ENCODE results near the gene SERPINB7.
"Not testable (repeated sequence)": the region's sequence is repeated elsewhere in the genome, so short reads cannot be mapped to it uniquely, and the experiment has no call there.

SERPINB7 gene, protein sequence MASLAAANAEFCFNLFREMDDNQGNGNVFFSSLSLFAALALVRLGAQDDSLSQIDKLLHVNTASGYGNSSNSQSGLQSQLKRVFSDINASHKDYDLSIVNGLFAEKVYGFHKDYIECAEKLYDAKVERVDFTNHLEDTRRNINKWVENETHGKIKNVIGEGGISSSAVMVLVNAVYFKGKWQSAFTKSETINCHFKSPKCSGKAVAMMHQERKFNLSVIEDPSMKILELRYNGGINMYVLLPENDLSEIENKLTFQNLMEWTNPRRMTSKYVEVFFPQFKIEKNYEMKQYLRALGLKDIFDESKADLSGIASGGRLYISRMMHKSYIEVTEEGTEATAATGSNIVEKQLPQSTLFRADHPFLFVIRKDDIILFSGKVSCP

DNA sequence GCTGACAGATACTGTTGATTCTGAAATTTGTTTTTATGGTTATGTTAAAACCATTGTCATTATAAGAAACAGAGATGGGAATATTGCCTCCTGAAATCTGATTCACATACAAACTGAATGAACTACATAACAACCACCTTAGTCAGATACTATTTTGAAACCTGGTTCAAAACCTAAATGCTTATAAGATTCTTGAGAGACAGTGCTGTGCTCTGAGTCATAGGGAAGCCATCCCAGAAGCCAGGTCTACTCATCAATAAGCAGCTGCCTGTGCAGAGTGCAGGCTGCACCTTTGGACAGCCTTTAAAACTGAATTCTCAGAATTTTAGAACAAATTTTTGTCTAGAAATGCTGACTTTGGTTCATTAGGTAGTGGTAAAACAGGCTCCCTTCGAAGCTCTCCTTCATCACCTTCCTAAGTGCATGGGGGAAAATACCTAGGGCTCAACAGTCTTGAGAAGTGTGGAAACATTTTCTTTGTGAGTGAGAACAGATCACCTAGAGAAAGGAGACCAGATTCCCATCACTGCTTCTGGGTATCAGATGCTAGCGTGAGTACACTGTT is at the start of gene SERPINB7:
TSS of gene SERPINB7 (plus strand) at position 253 of the 565 bp plus-strand sequence. CDS start 6,955 bp downstream, outside the sequence.
- no peak for DNase-seq

DNA sequence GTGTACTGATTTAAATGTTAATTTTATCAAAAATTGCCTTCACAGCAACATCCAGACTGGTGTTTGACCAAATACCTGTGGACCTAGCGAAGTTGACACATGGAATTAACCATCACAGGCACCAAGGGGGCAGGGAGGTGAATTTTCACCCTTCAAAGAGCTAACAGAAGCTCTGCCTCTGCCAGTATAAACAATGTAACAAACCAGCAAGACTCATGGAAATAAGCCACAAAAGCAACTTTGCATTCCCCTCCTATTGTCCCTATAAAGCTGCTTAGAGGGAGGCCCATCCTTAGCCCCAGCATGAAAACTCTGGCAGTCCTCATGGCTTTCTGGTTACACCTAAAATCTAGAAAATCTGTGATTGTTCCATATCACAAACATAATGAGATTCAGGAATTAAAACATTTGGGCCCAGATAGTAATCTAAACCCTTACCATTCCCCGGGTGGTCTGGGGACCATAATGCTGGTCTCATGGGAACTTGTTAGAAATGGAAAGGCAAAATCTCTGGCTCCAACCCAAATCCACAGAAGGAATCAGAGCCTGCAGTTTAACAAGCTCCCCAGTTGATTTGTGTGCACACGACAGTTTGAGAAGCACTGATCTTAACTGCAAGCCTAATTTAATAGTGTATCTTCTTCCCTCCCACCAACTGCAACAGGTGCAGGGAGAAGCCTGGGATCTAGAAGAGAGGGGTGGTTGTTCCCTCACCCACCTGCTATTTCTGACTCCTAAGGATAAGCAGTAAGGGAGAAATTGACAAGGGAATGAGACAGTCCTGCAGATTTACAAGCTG is 49.3 kb upstream of the SERPINB7 start:
- no peak for DNase-seq

DNA sequence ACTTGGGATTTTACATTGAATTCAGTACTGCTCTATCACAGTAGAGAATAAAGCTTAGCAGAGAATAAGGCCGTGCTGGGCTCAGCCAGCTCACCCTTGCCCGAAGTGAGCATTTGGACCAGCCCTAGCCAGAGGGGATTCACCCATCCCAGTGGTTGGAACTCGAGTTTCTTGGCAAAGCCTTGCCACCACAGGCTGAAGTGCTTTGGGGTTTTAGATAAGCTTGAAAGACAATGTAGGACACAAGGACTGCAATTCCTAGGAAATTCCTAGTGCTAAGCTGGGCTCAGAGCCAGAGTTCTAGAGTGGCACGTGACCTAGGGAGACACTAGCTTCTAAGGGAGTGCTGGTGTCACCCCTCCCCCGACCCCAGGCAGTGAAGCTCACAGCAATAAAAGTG is 44.4 kb upstream of the SERPINB7 start:
- no peak for DNase-seq

DNA sequence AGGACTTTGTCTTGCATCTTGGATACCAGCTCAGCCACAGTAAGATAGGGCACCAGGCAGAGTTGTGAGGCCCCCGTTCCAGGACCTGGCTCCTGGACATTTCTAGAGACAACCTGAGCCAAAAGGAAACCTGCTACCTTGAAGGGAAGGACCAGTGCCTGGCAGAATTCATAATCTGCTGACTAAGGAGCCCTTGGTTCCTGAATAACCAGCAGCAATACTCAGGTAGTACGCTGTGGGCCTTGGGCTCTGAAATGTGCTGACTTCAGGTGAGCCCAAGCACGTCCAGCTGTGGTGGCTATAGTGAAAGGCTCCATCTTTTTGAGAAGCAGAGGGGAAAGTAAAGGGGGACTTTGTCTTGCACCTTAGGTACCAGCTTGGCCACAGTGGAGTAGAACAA is 44.0 kb upstream of the SERPINB7 start:
- DNase-seq = no peak

DNA sequence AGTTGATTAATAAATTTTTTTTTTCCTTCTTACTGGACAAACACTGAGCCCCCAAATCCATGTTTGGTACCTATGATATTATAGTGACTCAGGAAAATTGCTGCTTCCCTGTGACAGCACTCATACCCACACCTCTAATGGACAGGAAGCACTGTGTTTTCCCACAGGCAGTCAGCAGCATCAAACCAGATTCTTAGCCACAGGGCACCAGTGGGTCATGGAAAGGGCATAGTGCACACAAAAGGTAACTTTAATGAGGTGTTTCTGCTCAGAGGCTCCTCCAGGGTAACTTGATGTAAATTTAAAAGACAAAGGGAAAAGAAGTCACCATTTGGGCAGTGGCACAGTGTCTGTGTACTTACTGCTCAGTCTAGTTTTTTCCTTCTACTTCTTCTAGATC is 38.3 kb upstream of the SERPINB7 start:
- DNase-seq = no peak

DNA sequence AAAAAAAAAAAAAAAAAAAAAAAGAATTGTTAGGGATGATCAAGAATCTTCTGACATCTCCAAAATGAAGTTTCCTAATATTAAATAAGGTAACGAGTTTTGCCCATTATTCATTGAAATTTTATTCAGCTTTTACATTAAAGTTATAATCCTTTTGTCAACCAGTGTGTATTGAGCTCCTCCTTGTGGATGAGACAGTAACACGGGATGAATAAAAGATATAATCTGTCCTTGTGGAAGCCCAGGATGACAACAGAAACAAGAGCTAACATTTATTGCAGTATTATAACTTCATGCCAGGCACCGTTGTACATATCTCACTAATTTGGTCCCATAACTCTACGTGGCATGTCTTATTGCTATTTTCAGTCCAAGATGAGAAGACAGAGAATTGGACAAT is 33.4 kb upstream of the SERPINB7 start:
- DNase-seq = no peak

DNA sequence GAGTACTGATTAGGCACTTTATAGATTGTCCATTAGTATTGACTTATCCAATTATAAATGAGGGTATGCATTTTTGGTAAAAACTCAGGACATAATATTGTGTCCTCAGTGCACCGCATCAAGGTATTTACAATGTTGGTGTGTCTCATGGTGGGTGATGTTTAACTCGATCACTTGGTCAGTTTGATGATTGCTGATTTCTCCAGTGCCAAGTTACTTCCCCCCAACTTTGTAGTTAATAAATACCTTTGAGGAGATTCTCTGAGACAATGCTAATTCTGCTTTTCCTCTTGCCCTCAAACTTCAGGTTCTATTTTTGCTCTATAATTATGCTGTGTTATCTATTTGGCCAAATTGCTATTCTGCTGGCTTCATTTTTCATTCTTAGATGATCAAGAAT is 28.2 kb upstream of the SERPINB7 start:
- DNase-seq = no peak

DNA sequence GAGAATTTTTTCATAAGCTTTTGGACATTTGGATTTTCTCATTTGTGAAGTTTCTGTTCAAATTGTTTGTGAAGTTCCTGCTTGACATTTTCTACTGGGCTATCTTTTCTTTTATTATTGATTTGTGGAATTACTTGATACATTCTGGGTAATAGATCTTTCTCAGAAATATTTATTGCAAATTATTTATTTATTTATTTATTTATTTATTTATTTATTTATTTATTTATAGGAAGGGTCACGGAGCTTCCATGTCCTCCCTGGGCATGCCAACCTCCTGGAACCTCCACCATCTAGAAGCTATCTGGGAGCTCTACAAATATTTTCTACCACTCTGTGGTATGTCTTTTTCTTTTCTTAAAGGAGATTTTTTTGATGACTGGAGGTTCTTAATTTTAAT is 25.7 kb upstream of the SERPINB7 start:
- no peak for DNase-seq

DNA sequence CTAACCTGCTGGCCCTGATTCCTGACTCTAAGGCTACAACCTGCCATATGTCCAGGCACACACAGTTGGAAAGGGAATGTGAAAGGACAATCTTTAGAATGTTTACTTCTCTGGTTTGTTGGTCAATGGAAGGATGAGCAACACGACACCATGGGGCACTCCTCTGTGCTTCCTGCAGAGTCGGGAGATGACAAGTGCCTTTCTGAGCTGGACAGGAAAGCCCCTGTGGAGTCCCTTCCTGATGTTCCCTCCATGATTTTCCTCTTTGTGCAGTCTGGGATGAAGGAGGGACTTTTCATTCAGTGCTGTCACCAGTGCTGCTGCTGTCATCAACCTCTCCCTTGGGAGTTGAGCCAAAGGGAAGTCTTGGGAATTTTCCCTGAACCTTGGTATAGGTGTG is 22.6 kb upstream of the SERPINB7 start:
- no peak for DNase-seq

DNA sequence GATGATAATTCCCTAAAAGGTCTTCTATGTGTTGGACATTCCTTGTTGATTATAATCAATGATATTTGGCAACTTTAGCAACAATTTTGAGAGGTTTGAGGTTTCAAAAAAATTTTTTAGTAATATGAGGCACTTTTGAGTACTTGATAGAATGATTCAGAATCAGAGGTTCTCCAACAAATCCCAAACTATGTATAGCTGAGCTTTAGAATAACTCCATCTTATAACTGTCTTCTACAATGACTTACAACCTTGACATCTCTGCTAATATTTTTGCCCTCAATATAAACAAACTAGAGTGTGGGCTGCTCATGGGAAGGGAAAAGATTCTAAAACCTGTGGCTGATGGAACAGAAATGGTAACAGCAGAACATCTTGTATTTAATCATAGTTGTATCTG is 21.5 kb upstream of the SERPINB7 start:
- no peak for DNase-seq

DNA sequence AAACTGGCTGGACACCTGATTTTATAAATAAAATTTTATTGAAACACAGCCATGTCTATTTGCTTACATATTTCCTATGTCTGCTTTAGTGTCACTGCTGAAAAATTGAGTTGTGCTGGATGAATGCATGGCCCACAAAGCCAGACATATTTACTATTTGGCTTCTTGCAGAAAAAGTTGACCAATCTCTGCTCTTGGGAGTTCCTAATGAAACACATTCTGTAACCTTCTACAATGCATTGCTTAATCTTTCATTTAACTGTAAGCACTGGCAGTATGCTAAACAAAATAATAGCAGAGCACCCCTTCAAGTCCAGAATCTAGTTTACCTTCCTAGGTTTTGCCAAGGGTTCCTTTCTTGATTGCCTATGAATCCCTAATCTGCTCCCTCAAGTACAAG is 17.7 kb upstream of the SERPINB7 start:
- DNase-seq = no peak

DNA sequence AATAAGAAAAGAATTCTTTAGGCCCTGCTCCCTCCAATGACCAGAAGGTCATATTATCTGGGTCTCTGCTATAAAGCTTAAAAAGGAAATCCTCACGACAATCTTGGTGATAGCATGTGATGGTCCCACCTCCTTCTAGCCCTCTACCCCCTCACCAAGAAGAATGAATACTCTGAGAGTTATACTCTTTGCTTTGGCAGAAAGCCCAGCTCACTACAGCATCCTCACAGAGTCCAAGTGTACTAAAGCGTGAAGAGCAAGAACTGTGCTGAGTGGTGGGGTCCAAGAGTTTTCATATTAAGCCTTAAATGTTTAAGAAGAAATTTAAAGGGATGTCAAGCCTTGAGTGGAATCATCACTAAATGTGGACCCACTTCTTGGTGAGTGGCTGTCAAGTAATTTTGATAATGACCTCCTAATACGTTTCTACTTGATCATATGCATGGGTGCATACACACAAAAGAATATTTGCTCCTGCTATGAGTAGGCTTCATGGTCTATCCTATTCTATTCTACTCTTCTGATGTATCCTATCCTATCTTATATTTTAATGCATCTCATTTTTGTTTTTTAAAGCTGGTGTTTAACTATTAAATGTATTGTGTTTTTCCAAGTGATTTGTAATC is 16.5 kb upstream of the SERPINB7 start:
- no peak for DNase-seq

DNA sequence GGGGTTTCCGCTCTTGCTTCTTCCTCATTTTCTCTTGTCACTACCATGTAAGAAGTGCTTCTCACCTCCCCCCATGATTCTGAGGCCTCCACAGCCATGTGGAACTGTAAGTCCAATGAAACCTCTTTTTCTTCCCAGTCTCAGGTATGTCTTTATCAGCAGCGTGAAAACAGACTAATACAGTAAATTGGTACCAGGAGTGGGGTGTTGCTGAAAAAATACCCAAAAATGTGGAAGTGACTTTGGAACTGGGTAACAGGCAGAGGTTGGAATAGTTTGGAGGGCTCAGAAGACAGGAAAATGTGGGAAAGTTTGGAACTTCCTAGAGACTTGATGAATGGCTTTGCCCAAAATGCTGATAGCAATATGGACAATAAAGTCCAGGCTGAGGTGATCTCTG is 15.4 kb upstream of the SERPINB7 start:
- DNase-seq = not testable (repeated sequence)

DNA sequence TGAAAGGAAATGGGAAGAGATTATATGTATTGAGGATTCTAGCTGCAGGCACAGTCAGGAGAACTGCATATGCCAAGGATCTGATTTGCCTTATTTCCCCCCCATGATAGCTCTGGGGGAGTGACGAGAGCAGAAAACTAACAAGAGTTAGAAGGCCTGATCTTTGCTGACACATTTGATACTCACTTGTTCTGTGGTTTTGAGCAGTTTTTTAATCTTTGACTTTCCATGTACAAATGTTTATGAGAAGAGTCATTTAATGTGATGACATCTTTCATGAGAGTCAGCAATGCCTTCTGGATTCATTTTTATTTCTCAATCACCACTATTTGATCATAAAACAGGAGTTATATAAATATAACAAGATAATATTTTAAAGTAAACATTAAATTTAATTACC is 12.7 kb upstream of the SERPINB7 start:
- DNase-seq = no peak

DNA sequence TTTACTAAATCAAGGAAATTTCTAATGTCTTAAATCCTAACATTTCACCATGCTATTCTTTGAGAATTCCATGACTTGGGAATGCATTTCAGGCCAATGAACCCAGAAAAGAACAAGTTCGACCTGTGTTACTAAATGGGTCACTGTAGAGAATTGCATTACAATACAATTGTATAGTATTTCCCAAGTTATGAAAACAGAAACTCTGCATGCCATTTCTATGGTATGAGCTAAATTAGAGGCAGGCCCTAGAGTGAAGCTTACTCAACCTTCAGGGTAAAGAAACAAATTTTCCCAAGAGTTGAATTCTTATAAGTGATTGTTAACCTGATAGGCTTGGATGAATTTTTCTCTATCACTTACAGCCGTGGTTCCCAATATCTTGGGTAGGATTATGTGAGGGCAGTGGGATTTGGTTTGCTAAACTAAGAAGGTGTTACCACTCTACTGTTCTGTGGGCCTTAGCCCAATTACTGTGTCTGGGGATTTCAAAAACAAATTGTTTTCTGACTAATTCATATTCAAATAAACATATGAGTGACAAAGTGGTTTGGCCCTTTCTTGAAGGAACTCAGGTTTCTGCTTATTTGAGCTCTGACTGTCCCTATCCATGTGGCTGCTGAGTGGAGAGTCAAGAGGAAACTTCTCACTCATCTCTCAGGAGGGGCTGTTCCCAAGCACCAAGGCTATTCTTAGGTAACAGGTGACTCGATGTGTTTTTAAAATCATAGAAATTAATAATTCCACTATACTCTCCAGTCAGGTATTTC is 11.2 kb upstream of the SERPINB7 start:
- DNase-seq = no peak

DNA sequence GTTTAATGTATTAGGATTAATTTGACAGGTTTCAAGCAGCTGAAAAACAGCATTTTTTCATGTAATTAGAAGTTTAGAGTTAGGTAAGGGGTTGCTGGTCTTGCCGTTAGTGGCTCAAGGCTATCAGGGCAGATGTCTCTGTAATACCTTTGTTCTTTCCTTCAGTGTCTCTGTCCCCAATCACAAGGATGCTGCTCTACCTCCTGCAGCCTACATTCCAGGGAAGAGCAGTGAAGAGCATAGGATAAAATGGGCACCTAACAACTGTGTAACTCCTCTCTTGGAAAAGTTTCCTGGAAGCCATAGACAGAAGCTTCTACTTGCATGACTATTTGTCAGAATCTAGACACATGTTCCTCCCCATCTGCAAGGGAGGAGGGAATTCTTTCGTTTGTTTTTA is 9.4 kb upstream of the SERPINB7 start:
- no peak for DNase-seq

DNA sequence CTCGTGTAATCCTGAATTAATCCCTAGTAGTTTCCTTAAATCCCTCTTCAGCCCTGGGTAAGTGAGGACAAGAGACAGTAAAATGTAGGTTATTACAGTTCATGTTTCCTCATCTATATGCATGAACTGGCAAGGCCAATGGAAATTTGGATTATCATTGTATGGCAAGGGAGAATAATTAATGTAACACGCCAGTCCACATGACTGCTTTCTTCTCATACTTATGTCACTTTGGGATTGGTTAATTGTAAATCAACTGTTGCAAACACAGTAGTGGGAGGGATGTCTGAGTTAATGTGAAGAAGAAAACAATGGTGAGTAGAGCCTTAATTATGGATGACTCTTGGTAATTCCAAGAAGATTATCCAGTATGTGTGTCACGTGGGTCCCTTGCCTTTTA is 1.7 kb upstream of the SERPINB7 start:
- no peak for DNase-seq

DNA sequence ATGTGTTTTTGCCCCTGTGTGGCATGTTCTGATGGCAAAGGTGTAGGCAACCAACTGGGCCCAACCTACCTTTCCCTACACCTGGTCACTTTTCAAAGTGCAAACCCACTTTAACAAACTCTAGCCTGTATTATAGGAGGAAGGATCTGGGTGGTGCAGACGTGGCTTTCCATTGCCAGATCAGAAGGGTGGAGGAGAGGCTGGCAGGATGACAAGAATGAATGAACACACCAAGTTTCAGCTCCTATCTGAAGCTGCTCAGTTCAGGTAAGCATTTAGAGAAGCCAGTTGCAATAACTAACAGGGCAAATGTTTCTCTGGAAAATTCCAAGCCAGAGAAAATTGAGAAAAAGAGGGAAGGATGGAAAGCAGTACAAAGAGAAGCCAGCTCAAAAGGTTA is 707 bp upstream of the SERPINB7 start:
- DNase-seq = no peak

DNA sequence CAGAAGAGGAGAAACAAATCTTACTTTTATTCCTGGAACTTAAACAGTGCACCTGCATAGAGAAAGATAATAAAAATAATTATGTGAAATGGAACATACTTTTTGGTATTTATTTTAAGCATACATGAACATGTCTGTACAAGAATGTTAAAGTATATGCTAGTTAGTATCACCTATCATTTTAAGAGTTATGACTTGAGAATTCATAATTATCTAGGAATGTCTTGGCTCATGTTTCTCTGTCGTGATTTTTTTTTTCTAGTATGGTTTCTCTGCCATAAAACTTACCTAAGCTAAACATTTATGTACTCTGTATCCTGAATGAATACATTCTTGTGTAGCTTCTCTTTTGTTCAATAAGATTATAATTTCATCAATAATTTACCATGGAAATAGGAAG is 4.2 kb downstream of the SERPINB7 start:
- DNase-seq = no peak

DNA sequence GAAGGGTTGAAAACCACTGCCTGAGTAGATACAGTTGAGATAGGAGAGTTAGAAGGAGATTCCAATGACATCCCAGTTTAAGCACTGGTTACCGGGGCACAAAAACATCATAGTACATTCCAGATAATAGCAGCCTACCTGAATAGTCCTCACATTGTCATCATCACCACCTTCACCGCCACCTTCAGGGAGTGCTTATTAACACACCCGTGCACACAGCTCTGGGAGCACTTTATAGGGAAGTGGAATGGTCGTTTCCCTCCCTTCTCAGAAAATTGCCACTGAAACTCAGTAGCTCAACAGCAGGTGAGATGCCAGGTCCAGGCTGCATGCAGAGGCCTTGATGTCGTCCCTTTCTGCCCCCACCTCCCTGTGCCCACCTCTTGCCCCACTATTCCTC is 8.2 kb downstream of the SERPINB7 start:
- no peak for DNase-seq

DNA sequence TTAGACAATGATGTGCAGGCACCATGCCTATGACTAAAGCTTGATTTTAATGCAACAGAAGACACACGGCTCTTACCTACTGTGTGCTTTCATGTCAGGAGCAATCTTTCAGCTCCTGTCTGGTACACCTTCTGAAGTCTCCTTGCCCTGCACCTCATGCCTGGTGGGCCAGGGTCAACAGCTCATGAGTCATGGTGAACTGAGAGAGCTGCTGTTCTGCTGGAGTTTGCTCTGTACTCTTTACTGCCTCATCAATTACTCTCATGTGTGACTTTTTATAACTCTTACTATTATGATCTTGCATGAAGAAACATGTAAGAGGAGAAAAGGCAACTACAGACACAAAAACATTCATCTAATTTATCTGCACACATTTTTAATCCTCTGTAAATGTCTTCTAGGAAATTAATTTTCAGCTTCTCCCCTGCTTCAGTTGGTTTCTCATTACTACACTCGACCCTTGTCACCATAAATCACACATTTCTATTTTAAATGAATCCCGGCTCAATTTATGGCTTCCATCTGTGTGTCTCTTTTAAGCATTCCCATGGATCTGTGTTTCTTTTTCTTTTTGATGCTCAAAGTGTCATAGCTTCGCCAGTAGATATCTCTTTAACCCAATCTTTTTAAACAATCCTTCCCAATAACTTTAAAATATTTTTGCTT is 9.7 kb downstream of the SERPINB7 start:
- DNase-seq = no peak

DNA sequence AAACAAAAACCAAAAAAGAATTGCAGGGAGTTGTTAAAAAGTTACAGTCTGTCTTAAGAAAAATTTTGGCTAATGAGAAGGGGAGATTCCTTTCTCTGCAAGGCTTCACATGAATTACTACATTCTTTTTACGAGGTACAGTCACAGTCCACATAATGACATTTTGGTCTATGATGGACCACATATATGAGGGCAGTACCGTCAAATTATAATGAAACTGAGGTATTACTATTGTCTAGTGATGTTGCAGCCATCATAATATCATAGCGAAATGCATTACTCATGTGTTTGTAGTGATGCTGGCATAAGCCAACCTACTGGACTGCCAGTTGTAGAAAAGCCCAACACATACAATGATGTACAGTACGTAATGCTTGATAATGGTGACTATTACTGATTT is 12.5 kb downstream of the SERPINB7 start:
- DNase-seq = no peak
